ENCODE data around the gene CDV3.

Gene CDV3

DNA sequence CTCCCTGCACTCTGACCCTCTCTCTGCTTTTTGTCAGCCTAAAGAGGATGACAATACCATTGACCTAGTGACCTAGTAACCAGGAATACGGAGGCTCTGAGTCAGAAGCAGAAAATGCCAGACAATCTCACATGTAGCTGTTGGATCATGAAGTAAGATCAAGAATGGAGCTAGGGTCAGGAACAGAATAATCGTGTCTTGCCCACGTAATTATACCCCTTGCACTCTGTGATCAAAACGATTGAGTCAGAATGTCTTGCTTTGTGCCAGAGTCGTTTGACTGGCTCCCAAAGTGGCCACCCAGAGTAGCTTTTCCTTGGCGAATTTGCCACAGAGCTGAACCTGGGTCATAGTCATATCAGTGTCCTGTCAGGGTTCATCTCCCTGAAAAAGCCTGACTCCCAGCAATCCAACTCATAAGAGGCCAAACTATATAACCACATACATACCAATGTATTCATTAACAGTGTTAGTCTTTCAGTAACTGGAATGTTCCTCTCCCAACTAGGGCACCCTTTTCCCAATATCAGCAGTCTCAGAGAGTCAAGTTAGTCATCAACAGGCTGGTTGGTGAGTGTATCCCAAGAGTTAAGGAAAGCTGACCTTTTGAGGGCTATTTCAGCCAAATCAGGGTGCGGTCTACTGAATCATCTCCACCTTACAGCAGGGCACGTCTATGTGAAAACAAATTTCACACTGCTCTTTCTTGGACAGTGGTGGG, 5.0 kb upstream of the CDV3 start:
- no peak for DNase-seq

- no peak for DNase-seq
Observed at GRCh38 chr3:133570139-133570936, 3.1 kb upstream of the CDV3 start.

- DNase-seq, result no peak
Observed at GRCh38 chr3:133570937-133571320, 2.6 kb upstream of the CDV3 start.

GRCh38 chr3:133572158-133573053, 1.1 kb upstream of the CDV3 start:
- DNase-seq, result no peak

GRCh38 chr3:133573054-133573628, 345 bp upstream of the CDV3 start:
- peak; percentile 100 for DNase-seq

DNA sequence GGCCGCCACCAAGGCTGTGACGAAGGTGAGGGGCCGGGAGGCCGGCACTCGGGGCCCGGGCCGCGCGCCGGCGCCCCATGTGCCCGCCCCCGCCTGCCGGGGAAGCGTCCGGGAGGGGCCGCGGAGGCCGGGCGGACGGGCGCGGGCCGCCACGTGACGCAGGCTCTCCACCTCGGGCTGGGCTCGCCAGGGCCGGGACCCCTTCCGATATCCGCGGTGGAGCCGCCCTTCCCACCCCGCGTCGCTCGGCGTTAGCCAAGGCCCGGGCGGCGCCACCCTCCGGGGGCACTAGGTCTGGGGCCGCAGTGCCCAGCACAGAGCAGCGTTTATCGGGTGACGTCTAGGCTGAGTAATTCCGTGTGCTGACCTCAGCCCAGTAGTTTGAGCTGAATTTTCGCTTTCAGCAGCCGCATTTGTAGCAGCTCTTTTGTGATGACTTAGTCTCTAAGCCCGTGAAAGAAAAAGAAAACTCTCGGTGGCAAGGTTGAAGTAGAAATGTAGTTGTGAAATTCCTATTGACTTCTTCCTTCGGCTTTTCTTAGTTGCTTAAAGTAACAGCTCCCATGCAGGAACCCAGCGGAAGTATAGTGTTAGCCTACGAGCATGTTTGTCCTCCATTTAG, 885 bp downstream of the CDV3 start:
- DNase-seq, result peak; percentile 73 to 74

DNA sequence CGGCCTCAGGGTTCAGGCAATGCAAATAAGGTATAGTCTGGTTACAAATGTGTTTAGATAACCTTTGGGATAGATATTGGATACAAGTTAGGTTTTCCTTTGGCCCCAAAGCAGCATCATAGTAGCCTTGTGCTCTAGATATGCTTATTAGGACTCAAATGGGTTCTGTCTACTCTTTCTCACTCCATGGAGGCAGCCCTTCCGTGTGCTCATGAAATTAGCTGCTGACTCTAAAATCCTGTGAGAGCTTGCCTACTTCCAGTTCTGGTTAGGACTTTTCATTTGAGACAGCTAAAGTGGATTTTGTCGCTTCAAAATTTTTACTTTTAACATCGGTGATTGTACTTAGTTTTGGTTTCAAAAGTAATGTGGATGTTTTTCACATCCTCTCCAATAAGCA, 1.6 kb downstream of the CDV3 start:
- no peak for DNase-seq

- DNase-seq, result no peak
Observed at GRCh38 chr3:133576169-133576568, 2.7 kb downstream of the CDV3 start.

DNA sequence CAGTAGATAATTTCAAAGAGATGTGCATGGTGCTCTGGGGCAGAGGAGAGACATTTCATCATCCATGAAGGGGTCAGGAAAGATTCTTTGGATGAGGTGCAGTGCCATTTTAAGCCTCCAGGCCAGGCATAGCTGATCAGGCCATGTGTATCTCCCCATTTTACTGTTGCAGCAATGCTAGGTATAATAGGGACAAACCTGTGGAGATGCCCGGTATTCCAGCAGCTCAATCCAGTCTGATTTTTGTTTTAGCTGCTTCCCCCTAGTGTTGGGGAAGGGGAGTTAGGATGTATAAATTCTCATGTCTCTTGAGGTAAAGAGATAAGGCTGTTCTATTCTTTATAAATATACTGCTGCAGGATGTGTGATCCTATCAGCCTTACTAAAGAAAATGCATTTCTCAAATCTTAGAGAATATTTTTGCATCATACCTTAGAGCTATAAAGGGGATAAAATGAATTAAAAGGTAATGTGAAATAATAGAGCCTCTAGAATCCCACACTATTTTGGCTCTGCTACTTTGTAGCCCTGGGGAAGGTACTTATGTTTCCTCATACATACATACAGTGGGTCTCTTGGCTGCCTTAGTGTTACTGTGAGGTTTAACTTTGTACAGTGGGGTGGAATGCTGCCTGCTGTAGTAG, 5.2 kb downstream of the CDV3 start:
- DNase-seq, result no peak

GRCh38 chr3:133583396-133583795, 9.9 kb downstream of the CDV3 start:
- no peak for DNase-seq

DNA sequence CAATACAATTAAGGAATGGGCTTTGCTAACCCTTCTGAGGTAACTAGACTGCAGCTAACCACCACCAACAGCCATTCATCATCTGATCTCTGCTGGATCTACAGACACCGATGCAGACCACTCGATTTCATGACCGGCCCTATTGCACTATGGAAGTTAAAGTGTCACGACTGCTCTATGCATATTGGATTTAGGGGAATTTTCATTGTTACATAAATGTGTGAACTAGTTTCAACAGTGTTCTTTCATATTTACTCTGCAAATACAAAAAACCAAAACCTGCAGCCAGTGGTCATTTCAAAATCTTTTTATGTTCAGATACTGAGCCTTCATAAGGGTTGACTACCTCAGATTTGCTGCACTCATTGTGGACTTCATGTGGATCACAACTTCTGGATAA, 14.5 kb downstream of the CDV3 start:
- DNase-seq, result no peak

DNA sequence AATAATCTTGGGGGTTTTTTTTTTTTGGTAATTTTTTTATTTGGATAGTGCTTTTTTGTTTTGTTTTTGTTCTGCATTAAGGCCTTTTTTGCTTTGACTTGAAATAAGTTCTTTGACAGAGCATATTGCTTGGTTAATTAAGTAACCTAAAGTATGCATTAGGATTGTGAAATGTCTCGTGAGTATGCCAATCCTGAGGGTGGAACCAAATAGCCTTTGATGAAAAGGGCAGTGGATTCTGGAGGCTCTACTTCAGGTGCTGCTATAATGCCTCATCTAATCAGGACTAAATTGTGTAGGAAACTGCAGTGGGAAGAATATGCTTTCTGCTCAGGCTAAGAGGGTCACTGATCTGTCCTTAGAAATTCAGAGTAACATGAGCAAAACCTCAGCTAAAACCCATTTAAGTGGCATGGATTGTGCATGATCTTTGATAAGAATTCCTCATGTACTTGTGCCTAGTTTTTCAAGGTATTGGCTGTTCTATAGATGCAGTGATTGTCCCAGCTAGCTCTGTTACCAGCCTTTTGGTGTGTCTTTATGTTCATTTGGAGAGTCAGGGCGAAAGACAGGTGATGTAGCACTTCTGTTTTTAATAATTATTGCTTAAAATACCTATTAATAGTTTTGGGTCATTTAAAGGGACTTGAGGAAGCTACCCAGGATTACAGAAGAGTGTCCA, 15.4 kb downstream of the CDV3 start:
- DNase-seq, result no peak

- no peak for DNase-seq
Observed at GRCh38 chr3:133589503-133589902, 16.0 kb downstream of the CDV3 start.

DNA sequence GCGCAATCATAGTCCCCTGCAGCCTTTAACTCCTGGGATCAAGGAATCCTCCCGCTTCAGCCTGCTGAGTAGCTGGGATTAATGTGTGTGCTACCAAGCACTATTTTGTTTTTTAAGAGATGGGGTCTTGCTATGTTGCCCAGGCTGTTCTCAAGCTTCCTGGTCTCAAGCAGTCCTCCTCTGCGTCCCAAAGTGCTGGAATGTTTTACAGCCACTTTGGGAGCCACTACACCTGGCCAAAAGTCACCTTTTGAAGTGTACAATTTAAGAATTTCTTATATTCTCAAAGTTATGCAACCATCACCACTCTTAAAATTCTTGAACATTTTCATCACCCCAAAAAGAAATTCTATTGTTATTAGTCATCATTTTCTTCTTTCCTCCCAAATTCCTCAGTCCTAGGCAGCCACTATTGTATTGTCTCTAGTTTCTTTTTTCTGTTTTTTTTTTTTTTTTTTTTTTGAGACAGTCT, 17.8 kb downstream of the CDV3 start:
- DNase-seq, result no peak

DNA sequence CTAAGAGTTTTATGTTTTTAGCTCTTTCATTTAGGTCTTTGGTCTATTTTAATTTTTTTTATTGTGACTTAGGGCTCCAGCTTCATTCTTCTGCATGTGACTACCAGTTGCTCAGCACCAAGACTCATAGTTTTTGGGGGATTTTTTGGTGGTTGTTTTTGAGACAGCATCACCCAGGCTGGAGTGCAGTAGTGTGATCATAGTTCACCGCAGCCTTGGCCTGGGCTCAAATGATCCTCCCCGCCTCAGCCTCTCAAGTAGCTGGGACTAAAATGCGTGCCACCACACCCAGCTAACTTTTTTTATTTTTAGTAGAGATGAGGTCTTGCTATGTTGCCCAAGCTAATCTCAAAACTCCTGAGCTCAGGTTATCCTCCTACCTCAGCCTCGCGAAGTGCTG, 19.4 kb downstream of the CDV3 start:
- DNase-seq, result no peak

DNA sequence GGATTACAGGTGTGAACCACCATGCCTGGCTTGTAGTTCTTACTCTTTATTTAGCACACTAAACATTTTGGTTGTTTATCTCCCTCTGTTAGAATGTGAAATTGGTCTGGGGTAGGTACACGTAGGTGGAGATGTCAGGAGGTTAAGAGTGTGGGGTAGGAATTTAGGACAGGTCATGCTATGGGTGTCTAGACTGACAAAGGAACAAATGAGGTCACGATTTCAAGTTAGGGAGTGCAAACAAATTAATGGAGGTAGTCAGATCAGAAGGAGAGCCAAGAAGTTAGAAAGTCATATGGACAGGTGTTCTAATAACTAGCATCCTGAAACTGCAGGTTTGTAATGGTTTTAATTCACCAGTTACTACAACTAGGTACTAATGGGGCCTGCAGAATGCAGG, 19.8 kb downstream of the CDV3 start:
- DNase-seq, result no peak

DNA sequence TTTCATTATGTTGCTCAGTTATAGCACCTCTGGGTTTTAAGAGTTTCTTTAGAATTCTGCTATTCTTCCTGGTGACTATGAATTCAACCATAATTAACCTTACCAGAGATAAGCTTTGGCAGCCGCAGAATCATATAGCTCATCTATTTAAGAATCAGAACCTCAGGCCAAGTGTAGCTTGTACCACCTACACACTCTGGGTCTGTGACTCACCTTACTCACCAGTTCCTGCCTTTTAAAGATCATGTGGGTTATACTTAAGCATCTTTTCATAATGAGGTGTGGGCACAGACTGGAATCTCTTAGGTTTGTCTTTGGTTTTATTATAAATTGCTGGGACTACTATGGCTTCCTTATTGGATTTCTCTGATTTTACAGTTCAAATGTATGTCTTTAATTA, 21.9 kb downstream of the CDV3 start:
- peak in 1 of 2 donors; percentile 43 for DNase-seq

GRCh38 chr3:133598405-133598804, 24.9 kb downstream of the CDV3 start:
- DNase-seq, result no peak

- DNase-seq, result no peak
Observed at GRCh38 chr3:133599280-133599679, 25.8 kb downstream of the CDV3 start.

GRCh38 chr3:133600572-133601081, 27.1 kb downstream of the CDV3 start:
- no peak for DNase-seq

- no peak for DNase-seq
Observed at GRCh38 chr3:133606342-133606741, 32.9 kb downstream of the CDV3 start.
